Astrocyte of the spinal cord (primary cell): Measurements from ENCODE around the gene AJAP1.

ENCODE experiments used
- DNase-seq: peaks from one replicate; pipeline ENCODE4 v3.0.0; 2011; ENCODE audit warnings: low read depth, low spot score
- H3K4me3 ChIP-seq: 2 replicates; pipeline ENCODE4 v1.5.1; 2011; ENCODE audit warnings: low read depth, mild to moderate bottlenecking, low read length, moderate library complexity
- in situ Hi-C: cut with HindIII; loops from 2 replicates; pipeline ENCODE4 v1.10.0; 2017; ENCODE audit warnings: low sequenced_read_pairs
- TF ChIP-seq, protein P1 (sequence below): IDR thresholded peaks from 2 replicates; pipeline ENCODE4 v1.5.1; 2012; ENCODE audit warnings: low read depth, mild to moderate bottlenecking, low read length, inconsistent platforms

AJAP1 gene

DNA sequence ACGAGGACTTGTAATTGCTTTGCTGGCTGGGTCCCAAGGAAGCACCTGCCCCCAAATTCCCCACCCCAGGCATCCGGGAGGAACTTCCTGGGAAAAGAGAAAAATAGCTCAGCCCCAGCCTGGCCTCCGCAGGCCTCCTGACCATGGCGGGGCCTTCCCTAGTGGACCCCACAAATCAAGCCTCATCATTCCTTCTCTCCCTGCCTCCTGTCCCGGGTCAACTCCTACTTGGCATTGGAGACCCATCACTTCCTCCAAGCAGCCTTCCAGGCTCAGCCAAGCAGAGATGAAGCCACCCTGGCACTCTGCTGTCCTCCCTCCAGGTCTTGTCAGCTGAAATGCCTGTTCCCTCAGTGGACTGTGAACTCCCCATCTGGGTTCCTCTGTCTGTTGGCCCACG is 38.0 kb downstream of the AJAP1 start:
- no peak overlapping the region for H3K4me3 ChIP-seq
- TF ChIP-seq, protein P1, sequence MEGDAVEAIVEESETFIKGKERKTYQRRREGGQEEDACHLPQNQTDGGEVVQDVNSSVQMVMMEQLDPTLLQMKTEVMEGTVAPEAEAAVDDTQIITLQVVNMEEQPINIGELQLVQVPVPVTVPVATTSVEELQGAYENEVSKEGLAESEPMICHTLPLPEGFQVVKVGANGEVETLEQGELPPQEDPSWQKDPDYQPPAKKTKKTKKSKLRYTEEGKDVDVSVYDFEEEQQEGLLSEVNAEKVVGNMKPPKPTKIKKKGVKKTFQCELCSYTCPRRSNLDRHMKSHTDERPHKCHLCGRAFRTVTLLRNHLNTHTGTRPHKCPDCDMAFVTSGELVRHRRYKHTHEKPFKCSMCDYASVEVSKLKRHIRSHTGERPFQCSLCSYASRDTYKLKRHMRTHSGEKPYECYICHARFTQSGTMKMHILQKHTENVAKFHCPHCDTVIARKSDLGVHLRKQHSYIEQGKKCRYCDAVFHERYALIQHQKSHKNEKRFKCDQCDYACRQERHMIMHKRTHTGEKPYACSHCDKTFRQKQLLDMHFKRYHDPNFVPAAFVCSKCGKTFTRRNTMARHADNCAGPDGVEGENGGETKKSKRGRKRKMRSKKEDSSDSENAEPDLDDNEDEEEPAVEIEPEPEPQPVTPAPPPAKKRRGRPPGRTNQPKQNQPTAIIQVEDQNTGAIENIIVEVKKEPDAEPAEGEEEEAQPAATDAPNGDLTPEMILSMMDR: no peak
- in situ Hi-C loops: no loop called here
- DNase-seq: no peak

DNA sequence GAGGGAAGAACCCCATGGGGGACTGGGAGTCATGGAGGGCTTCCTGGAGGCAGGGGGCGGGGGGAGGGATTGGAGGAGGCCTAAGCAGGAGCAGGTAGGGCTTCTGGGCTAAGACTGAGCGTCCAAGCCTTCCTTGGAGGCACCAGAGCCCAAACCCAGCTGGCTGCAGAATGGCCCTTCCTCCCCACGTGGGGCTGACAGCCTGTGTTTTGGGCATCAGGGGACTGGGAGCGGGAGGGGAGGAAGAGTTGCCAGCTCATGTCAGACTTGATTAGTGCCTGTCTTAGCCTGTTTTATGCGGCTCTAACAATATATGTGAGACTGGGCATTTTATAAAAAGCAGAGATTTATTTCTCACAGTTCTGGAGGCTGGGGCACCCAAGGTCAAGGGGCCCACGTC is 38.9 kb downstream of the AJAP1 start:
- TF ChIP-seq, protein P1: no peak
- in situ Hi-C loops: no loop called here
- no peak overlapping the region for H3K4me3 ChIP-seq
- no peak for DNase-seq

DNA sequence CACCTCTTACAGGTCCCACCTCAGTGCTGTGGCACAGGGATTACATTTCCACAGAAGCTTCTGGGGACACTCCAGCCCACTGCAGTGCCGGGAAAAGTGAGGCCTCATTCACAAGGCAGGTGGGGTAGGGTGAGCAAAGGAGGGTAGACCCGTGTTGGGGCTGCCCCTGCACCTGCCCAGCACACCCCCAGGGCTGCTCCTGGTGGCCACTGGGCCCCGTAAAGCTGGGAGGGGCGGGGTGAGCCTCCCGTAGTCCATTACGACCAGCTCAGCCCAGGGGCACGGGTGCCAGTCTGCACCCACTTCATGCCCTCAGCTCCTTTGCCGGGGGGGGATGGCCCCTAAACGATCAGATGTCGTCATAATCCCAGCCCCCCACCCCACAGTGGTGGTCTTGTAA is 39.5 kb downstream of the AJAP1 start:
- no peak overlapping the region for H3K4me3 ChIP-seq
- TF ChIP-seq, protein P1: no peak
- in situ Hi-C loops: no loop called here
- DNase-seq: no peak

DNA sequence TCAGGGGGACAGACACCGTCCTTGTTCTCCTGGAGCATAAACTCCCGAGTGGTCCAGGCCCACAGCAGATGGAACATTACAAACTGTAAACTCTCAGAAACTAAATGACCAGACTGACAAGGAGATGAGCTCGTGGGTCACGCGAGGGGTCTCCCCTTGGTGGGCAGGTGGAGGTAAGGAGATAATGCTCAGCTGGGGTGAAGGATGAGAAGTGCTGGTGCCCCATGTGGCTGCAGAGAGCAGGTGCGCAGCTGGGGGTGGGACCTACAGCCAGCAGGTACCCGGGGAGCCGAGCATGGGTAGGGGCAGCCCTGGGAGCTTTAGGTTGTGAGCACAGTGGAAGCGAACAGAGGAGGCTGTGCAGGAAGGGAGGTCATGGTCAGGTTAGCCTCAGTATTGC is 40.1 kb downstream of the AJAP1 start:
- in situ Hi-C loops: no loop called here
- DNase-seq: no peak
- no peak overlapping the region for H3K4me3 ChIP-seq
- TF ChIP-seq, protein P1: no peak

- in situ Hi-C loops: no loop called here
- TF ChIP-seq, protein P1: no peak
- H3K4me3 ChIP-seq: no peak overlapping the region
- DNase-seq: no peak
Observed at GRCh38 chr1:4695241-4695640, 40.8 kb downstream of the AJAP1 start.

DNA sequence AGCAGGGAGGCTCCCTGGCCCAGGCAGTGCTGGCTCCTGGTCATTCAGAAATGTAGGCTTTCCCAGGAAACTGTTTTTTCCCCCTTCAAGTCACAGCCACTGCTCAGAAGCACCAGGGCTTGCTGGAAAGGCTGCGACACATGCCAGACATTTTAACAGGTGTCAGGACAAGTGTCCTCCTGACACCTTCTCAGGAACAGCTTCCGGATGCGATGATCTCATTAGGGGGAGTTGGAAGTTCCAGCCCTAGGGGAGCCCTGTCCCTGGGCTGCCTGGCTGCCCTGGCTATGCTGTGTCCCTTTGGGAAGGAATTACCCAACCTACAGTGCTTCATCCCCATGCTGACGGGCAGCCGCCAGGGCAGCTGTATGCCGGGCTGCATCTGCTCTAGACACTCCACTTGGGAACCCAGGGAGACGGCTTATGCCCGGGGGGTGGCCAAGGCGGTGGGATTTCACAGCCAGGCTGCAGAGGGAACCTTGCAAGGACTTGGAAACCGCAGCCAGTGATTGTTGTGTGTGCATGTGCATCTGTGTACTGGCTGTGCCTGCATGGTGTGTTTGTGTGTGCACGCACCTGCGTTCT is 41.8 kb downstream of the AJAP1 start:
- in situ Hi-C loops: no loop called here
- TF ChIP-seq, protein P1: no peak
- no peak for DNase-seq
- H3K4me3 ChIP-seq: no peak overlapping the region

DNA sequence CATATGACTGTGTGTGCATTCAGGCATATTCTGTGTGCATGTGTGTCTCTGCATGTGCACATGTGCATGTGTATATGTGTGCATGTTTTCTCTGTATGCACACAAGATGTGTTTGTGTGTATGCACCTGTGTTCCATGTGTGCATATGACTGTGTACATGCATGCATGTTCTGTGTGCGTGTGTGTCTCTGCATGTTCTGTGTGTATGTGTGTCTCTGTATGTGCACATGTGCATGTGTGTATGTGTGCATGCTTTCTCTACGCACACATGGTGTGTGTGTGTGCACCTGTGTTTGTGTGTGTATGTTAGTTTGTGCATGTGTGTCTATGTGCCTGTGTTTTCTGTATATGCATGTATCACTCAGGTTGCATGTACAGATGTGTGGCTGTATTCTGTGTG is 42.3 kb downstream of the AJAP1 start:
- in situ Hi-C loops: no loop called here
- TF ChIP-seq, protein P1: no peak
- no peak for DNase-seq
- H3K4me3 ChIP-seq: no peak overlapping the region
